Jurkat, Clone E6-1 (cell line): Measurements from ENCODE around the gene PAX2.

Experiments
- DNase-seq: peaks from one replicate; pipeline ENCODE4 v3.0.0-alpha.2; 2011; ENCODE audit warnings: low read depth, low spot score
- H3K4me3 ChIP-seq: 2 replicates; pipeline ENCODE4 v1.5.1; 2011; ENCODE audit warnings: mild to moderate bottlenecking, low read length, control low read depth, moderate library complexity

PAX2 gene

DNA sequence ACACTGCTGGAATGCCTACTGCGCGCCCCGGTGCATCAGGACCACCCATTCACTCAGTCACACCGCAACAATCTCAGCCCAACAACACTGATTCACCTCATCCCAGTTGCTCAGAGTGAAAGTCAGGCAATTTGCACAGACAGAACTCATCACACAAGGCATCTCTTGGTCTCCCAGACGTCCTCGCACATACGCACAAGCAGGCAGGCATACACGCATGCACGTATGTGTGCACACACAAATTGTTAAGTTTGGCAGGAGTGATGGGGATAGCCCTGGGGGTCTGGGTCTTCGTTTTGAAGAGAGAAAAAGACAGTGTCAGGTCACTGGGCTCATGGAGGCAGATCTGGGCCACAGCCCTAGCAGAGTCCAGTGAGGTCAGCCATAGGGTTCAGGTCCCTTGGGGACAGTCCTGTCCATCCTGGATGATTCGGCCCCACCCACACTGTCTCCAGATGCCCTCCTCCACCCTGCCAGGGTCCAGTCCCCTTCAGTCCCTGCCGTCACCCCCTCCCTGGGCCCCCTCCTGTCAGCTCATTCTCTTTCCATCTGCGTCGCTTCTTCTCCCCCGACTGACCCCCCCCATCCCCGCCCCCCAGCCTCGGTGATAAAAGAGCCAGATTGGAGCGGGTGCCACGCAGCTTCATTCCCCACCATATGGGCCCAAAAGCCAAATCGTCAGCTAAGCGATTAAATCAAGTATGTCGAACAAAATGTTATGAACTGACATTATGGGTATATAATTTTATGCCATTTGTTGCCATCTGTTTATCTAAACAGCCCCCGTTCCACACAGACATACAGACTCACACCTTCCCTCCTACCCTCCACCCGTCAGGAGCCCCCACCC, 118.9 kb downstream of the PAX2 start:
- DNase-seq = no peak
- no peak overlapping the region for H3K4me3 ChIP-seq

DNA sequence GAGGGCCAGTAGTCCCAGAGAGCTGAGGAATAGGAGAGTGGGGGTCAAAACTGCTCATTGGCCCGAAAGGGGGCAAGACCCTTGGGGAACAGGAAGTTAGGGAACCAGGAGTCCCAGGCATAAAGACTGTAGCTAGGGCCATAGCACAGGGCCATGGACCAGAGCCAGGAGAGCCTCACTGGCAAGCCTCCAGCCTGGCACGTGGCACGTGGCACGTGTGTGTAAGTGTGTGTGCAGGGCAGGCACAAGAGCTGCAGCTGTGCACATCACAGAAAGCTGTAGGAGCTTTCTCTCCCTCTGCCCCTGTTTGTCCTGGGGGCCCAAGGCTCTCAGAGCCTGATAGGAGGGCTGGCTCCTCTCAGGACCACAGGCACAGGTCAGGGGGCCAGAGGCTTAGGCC, 119.6 kb downstream of the PAX2 start:
- DNase-seq = no peak
- H3K4me3 ChIP-seq = no peak overlapping the region

DNA sequence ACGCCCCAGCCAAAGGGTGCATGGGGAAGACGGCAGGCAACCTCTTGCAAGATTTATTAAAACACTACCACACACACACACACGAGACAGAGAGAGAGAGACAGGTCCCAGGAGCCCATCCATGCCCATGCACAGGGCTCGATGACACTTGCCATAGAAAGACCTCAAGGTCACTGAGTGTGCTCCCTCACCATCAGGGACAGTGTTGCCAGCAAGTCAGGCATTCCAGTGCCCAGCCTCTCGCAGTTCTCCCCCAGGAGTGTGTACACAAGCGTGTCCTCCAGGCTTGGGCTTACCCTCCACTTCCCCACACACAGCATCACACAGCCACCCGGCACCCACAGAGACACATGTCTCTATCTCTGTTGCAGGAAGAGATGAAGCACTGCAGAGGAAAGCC, 120.6 kb downstream of the PAX2 start:
- DNase-seq = no peak
- H3K4me3 ChIP-seq = no peak overlapping the region

DNA sequence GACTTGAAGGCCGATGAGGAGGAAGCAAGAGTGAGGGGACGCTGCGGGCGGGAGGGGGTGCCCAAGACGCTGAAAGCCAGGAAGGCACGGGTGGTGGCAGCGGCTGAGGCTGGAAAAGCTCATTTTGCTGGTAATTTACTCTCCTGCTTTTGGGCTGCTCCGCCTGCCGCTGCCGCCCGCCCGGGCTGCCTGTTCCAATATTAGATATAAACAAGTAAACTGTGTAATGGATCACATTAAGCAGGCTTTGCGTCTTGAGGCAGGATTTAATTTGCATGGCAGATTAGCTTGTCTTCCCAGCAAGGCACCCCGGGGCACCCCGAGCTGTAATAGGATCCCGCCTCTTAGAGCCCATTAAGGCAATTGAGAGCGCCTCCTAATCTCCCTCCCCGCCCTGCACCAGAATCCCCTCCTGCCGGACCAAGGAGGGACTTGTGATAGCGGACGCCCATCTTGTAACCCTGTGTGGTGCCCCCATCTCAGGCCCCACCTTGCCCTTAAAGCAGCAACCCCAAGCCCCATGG, 121.3 kb downstream of the PAX2 start:
- no peak for DNase-seq
- H3K4me3 ChIP-seq = no peak overlapping the region

DNA sequence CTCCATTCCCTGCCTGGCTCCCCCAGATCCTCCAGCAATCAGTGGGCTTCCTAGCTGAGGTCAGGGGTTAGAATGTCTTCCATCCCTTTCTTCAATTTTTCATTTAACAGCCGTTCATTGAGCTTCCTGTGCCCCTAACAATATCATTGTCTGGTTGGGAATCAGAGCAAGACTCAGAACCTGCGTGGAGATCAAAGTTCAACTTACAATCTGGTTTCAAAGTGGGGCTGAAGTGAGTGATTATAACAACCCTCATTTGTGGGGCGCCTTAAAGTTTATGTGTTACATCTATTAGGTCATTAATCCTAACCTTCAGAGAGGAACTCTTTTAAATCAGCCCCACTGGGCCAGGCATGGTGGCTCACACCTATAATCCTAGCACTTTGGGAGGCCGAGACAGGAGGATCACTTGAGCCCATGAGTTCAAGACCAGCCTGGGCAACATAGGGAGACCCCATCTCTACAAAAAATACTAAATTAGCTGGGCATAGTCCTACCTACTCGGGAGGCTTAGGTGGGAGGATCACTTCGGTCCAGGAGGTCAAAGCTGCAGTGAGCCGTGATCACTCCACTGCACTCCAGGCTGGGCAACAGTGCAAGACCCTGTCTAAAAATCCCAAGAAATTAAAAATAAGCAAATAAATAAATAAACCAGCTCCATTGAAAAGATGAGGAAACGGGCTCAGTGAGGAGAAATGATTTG, 122.0 kb downstream of the PAX2 start:
- DNase-seq = no peak
- H3K4me3 ChIP-seq = no peak overlapping the region

DNA sequence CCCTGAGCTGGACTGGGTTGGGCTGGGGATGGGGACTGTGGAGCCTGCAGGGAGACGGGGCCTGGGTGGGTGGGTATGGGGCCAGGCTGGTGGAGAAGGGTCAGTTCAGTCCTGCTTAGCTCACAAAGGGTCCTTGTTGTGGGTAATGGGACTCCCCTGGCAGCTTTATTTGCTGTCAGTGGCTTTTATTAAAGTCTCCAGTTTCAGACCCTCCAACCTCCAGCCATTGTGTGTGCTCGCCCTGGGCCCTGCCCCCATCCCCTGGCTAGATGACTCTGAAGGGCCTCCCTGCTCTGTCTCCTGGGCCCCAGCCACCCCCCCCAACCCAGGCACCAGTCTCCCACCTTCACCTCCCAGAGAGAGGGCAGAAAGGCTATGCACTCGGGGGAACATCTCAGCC, 123.0 kb downstream of the PAX2 start:
- no peak overlapping the region for H3K4me3 ChIP-seq
- DNase-seq = no peak

DNA sequence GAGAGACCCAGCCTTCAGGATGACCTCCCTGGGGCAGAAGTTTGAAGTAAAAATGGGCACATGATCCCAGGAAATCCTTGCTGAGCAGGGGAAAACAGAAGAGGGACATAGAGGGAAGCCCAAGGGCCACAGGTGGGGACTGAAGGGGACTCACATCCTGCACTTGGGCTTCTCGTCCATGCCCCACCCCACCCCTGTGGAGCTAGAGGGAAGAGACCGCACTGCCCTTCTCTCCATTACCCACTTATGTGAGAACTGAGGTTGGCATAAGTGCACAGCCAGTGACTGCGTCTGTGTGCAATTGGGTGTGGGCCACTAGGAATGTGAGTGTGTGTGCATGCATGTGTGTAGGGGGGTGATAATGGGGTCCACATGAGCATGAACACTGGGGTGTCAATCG, 124.0 kb downstream of the PAX2 start:
- no peak for DNase-seq
- H3K4me3 ChIP-seq = no peak overlapping the region

DNA sequence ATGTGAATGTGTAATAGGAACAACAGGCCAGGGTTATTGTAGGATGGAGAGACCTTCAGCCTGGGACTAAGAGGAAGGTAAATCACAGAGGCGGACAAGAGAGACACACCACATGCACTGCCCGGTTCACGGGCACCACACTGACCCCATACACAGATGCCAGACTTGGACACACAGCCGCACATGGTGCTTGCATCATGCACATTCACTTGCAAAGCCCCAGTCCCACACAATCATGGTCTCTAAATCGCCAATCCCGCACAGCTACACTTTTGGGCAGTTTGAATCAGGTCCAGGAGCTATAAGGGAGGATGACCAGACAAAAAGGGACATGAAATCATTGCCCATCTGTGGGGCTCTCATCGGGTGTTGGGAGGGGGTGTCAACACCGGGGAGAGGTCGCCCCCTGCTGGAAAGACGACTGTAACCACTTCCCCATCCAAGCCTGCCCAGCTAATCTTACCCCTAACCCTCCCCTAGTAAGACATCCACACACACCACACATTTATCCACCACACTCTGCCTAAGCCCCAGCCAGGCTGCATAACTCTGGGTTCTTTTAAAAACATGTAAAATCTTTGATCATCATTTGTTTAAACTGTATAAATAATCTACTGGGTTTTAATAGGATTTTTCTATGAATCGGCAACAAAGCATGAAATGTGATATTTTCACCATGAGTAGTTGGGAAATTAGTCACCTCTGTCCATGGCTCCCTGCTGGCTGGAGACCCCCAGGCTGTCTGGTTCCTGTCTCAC, 126.8 kb downstream of the PAX2 start:
- H3K4me3 ChIP-seq = no peak overlapping the region
- peak; percentile 63 for DNase-seq

DNA sequence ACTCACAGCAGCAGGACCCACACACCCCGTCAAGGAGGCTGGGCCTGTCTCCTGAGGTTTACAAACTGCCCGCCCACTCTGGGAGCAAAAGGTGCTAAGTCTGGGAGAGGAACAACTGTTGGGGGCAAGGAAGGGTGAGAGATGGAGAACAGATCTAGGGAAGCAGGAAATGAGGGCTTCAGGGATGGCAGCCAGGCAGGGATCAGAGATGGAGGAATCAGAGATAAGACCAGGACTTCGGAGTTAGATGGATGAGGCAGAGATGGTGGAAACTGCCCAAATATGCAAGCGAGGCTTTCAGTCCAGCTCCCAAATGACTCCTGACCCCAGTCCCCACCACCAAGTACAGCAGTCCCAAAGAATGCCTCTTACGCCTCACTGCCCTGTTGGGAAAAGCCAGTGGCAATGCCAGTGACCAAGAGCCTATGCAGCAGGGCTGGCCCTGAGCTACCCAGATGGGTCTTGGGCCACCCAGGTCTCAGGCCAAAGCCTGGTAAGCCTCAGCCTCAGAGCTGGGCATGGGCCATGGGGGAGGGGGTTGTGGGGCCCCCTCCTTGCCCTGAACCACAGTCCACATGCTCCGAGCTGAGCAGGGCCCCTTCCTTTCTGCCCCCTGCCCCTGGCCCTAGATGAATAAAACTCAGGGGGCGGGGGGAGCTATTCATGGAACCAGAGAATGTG, 127.9 kb downstream of the PAX2 start:
- no peak for DNase-seq
- H3K4me3 ChIP-seq = no peak overlapping the region

DNA sequence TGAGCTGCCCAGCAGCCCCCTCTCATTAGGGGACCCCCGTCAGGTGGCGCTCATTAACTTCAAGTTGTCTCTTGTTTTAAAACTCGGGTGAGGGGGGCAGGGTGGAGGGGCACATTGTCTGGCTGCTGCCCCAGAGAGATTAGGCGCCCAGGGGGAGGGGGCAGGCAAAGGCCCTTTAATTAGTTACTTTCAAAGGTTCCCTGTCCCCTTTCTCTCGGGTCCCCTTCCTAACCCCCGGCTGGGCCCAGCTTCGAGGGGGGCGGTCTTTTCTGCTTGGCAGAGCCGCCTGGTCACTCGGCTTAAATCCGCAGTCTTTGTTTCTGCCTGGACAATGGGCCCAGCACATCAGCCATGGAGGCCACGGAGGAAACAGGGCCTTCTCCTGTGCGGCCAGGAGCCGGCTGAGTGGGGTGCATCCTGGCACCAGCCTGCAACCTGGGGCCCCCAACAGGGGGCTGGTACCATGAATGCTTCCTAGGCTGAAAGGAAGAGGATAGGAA, 128.5 kb downstream of the PAX2 start:
- DNase-seq = no peak
- H3K4me3 ChIP-seq = no peak overlapping the region

DNA sequence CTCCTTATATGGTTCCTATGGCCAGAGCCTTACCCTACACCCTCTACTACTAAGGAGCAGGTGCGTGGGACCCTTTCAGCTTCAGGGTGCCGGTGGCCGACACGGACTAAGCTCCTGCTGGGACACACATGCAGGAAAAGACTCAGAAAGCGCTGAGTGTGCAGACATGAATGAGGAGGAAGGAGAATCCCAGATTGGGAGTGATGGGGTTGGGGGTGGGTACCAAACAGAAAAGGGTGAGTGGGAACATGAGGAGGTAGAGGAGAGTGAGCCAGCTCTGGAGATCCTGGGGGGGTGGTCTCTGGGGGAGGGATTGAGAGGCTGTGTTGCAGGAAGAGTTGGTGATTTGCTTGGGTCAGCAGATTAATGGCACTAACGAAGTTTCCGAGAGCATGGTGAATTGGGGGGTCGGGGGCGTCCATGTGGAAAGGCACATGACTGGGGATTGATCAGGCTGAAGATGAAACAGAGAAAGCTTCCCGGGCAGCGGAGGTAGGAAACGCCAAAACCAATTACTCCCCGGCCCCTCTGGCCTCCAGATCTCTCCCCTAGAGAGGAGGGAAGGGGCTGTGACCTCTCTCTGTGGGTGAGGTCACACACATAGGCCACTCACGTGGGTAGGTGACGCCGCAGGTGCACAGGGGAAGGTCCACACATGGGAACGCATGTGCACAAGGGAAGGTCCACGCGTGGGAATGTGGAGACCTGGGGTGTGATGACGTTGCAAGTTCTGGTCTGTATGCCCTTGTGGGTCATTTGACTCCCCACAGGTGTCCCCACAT, 129.5 kb downstream of the PAX2 start:
- H3K4me3 ChIP-seq = no peak overlapping the region
- no peak for DNase-seq

DNA sequence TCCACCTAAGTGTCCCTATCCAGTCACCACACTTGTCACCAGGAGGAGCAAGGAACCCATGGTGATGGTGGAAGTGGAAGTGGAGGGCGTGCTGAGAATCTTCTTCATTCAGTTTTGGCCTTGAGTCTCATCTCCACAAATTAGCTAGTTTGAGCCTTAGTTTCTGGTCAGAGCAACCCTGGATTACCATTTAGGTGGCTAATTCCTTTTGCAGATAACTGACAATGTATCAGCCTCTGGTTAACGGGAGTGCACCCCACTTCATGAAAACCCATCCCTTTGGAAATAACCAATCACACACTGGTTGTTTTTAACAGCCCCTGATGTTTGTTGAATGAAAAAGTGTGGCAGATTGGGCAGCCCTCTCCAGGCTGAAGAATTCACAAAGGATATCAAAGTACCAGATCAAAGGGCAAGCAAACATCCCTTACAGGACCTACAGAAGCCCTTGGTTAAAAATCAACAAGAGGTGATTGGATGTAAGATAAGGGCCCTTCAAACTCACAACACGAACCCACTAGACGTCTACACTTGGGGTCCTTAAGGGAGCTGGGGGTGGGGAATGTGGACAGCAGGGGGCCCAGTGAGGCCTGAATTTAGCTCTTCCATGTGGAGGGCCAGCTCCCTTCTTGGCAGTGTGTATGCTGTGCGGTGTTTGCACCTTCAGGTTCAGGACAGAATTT, 130.2 kb downstream of the PAX2 start:
- H3K4me3 ChIP-seq = no peak overlapping the region
- no peak for DNase-seq

DNA sequence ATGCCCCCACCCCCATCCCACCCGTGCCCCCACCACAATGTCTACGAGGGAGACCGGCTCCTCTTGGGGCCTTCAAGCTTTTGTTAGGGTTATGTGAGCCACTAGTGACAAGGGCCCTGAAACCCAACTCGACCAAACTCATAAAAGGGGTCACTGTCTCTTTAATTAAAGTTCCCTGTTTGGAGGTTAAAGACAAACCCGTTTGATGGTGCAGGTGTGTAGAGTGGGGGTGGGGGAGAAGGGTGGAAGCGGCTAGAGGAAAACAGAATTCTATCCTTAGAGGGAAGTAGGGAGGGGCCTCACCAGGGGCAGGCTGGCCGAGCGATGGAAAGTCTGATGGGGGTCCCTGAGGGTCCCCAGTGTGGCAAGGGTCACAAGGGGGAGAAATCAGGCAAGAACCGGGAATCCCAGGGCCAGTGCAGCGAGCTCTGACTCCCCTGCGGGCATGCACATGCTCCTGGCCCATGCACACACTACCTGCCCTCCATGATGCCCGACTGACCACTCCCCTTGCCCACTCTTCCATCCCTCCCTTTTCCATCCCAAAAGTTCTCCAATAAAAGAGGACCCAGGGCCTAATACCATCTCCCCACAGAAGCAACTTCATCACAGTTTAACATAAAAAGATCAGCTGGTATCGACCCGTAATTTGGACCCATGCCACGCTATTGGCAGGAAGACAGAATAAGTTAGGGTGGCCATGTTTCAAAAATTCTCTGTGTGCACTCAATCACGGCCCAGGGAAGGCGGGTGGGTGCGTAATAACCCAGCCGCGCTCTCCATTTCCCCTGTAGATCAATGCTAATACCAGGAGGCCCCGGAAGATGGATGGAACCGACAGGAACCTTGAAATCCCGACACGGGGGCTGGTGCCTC, 131.4 kb downstream of the PAX2 start:
- peak; percentile 78 for DNase-seq
- H3K4me3 ChIP-seq = peak overlapping the region; percentile 25

DNA sequence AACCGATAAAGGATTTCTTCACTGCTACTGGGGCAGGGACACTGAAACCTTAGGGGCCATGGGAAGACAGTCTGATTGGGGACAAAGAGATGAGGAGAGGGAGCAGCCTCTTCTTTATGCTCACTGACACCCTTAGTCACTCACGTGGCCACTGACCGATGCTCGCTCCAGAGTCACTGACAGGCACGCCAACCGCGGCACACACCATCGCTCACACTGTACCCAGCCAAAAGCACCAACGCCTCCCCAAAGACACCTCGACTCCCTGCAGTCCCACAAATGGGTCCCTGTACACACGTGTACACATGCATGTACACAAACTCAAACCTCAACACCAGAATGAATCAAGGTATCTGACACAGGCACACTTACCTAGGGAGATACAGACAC, 132.1 kb downstream of the PAX2 start:
- no peak overlapping the region; the same call in 1 of the 2 replicates for H3K4me3 ChIP-seq
- DNase-seq = no peak

DNA sequence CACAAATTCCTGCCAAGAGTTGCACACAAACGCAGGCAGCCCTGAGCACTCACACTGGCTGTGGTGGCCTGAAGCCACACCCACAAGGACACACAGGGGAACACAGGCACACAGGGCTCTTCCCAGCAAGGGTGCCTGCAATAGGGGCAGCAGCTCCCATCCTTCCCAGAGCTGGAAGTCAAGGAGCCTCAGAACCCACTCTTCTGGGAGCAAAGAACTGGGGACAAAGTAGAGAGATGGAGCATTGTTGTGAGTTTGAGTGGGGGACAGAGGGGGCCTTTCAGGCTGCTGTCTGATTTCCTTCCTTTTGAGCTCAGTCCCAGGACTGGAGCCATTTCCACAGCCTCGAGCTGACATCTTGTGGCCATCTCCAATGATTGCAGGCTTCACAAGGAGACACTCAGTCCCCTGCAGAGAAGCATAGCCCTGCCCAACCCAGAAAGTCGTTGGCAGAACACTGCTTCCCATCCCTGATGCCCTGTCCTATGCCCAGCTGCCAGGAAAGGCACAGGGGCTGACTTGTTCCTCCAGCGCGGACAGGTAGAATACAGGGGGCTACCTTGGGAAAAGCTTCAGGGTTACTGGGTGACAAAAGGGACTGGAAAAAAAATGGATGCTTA, 133.0 kb downstream of the PAX2 start:
- DNase-seq = peak; percentile 87
- H3K4me3 ChIP-seq = no peak overlapping the region
